ENCODE results near the gene HVCN1.
A peak's percentile ranks its signal among the peaks of the same experiment; 100 is the strongest.
"Not testable (repeated sequence)": the region's sequence is repeated elsewhere in the genome, so short reads cannot be mapped to it uniquely, and the experiment has no call there.

HVCN1 gene

GRCh38 chr12:110668480-110669192 is 20.3 kb downstream of the HVCN1 start:
- DNase-seq (ENCODE audit: low read depth in 2 of 2): no peak

DNA sequence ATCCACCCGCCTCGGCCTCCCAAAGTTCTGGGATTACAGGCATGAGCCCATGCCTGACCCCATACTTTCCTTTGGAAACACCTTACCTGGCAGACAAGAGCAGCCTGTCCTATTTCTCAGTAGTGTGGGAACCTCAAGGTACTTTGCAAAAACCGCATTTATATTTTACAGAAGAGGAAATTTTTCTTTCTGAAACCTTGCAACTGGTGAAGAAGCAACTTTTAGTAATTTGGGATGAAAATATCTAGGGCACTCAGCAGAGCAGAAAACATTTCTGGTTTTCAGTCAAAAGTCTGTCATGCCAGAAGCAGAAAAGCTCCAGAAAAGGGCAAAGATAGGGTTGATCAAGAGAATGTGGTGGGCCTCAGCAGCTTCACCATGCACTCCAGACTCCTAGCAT is 21.2 kb downstream of the HVCN1 start:
- no peak for DNase-seq (ENCODE audit: low read depth in 2 of 2)

GRCh38 chr12:110666892-110667291 is 22.0 kb downstream of the HVCN1 start:
- DNase-seq (ENCODE audit: low read depth in 2 of 2): no peak

DNA sequence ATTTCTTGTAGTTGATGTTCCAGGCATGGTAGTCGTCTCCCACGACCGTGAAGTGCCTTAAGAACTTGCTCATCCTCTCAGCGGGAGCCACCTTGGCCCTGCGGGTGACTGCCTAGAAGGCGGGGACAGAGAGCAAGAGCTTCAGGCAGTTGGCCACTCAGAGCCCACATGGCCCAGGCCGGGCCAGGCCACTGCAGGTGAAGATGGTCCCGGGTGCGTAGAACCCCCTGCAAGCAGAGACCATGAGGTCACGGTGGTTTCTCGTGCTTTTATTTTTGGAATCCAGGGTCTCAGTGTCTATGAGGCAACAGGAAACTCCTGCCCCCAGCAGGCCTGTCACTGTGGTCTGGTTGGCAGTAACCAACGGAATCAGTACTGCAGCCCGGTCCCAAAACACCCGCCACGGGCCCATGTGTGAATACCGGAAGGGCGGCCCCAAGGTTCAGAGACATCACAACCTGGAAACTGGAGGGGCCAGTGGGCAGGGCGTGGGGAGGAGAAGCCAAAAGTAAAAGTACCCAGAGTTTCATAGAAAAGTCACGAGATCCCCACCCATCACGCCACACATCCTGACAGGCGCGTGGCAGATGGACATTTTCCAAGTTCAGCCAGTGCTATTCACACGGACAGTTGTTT is 27.5 kb downstream of the HVCN1 start:
- DNase-seq (ENCODE audit: low read depth in 2 of 2): peak; percentile 27 to 44

- no peak for DNase-seq (ENCODE audit: low read depth in 2 of 2)
These were observed 30.0 kb downstream of the HVCN1 start for GRCh38 chr12:110658878-110659277.

DNA sequence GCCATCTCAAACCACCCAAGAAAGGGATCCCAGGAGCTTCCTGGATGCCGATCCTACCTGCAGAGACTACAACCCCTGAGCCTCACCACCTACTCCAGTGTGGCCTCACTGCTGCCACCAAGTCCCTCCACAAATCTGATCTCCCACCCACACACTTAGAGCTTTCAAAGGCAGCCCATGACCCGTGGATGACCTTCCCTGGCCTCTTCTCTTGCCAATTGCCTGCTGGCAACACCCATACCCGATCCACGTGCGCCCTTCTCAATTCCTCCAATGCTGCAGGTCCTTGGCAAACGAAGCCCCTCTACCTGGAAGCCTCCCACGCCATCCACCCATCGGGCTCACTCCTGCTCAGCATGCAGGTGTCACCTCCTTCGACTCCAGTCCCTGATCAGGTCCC is 30.7 kb downstream of the HVCN1 start:
- no peak for DNase-seq (ENCODE audit: low read depth in 2 of 2)

GRCh38 chr12:110657747-110658146 is 31.2 kb downstream of the HVCN1 start:
- no peak for DNase-seq (ENCODE audit: low read depth in 2 of 2)

- no peak for DNase-seq (ENCODE audit: low read depth in 2 of 2)
These were observed 32.8 kb downstream of the HVCN1 start for GRCh38 chr12:110656071-110656655.

DNA sequence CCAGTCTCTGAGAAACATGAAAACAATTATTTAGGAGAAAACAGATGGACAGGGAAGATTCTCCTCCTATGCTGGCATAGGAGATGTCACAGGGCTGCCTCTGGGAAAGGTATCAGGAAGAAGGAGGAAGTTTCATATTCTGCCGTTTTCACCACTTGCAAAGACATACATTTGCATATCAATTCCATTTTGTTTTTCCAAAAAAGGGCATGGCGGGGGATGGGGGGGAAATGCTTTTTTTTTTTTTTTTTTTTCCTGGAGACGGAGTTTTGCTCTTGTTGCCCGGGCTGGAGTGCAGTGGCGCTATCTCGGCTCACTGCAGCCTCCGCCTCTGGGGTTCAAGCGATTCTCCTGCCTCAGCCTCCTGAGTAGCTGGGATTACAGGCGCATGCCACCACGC is 34.7 kb downstream of the HVCN1 start:
- DNase-seq (ENCODE audit: low read depth in 2 of 2): not testable (repeated sequence)

DNA sequence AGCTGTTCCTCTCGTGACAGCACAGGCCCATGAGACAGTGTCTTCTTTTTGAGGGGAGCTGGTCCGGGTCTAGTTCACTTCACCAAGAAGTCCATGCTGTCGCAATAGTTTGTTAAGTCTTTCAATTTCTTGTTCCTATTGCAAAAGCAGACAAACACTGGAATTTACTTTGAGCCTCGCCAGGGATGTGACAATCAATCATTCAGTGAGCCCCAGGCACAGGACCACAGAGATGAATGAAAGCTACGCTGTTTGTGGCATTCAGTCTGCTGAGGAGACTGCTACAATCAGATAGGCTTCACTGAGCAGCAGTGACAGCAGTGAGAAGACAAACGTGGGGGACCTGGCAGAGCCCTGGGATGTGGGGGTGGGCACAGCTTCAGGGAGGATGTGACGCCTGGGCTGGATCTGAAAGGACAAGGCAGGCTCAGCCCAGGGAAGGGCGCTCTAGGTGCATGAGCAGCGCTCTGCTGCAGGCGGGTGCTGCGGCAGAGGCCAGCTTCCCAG is 39.5 kb downstream of the HVCN1 start:
- DNase-seq (ENCODE audit: low read depth in 2 of 2): no peak

DNA sequence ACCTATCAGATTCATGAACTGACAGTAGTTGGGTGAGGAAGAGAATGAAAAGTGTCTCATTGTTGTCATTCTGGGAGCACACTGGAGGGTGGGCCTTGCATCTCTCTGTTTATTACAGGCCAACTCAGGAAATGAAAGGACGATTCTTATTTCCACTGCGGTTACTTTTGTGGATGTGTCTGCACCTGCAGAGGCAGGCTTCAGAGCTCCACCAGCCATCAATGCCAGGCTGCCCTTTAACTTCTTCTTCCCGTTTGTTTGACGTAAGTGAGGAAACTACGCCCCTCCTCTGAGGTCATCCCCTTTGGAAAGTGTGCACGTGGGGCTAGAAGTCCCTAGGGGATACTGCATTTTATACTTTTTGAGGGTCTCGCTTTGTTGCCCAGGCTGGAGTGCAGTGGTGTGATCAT is 41.3 kb downstream of the HVCN1 start:
- DNase-seq (ENCODE audit: low read depth in 2 of 2): no peak

DNA sequence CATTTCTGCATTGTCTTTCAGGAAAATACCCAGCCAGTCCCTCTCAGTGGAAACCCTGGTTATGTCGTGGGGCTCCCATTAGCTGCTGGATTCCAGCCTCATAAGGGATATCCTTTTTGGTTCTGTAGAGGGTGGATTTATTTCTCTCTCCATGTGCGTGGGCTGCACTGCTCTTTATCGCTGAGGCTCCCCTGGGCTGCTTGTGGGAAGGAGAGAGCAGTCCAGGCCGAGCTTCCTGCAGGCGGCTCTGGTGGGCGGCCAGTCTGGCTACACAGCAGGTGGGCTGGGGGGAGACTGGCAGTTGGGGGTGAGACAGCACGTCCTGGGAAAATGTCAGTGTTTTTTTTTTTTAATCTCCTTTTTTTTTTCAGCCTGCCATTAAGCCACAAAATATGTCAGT is 47.4 kb downstream of the HVCN1 start:
- no peak for DNase-seq (ENCODE audit: low read depth in 2 of 2)

DNA sequence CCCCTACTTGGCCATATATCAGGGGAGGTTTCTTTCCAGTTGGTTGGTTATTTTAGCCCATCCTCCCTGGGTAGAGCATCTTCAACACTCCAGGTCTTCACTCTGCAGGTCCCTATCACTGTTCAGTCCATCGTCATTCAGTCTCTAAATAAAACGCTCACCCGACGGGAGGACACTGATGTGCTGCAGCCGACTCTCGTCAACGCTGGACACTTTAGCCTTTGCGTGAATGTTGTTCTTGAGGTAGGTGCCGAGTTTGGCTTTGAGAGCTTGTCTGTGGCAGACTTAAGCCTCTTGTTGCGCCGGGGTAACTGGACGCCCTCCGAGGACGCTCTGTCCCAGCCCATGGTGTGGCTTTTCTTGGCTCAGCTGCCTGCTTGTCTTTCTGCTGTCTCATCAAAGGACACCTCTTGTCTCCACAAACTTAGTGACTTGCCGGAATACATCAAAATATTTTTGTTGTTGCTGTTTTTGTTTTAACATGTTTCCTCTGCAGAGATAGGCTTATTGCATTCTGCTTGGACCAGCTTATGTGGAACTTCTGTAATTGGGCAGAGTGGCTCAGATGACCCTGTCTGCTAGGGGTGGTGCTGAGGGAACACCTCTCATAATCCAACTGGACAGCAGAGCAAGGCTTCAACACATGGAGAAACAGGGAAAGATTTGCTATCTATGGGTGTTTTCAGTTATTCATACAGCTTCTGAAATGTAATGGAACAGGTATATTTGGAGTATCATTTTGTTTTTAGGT is 48.5 kb downstream of the HVCN1 start:
- DNase-seq (ENCODE audit: low read depth in 2 of 2): no peak

DNA sequence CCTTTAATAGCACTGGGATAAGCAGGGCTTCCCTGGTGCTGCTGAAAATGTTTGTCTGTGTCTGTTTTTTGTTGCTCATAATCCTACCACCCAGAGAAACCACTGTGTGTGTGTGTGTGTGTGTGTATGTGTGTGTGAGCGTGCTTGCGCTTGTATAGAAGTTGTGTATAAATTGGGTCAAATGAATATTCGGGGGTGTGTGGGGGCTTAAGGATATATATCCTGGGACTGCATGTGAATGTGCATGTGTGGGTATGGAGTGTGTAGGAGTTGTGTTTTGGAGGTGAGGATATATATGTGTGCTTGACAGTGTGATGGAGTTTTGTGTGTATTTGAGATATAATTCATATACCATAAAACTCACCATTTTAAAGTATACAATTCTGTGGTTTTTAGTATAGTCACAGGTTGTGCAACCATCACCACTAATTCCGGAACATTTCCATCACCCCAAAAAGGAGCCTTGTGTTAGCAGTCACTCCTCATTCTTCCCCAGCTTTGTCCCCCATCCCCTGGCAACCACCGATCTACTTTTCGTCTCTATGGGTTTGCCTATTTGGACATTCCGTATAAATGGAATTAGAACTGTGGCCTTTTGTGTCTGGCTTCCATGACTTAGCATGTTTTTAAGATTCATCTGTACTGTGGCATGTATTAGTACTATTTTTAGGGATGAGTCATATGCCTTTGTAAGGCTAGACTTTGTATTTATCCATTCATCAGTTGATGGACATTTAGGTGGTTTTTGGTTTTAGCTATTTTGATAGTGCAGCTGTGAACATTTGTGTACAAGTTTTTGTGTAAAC is 49.4 kb downstream of the HVCN1 start:
- no peak for DNase-seq (ENCODE audit: low read depth in 2 of 2)

DNA sequence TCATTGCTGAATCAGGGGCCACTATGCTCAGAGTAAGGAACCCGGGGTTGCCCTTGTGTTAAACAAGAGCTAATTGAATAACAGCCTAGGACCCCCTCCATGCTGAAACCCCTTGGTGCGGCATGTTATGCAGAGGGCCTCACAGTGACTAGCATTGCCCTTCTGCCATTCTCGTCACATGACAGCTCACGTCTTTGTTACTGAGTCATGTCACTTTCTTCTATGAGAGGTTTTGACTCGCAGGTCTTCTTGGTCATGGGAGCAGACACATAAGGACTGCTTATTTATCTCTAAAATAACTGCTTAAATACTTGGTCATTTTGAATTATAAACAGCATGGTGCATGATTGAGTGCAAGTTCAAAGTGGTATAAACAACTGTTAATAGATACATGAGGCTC is 50.1 kb downstream of the HVCN1 start:
- no peak for DNase-seq (ENCODE audit: low read depth in 2 of 2)

DNA sequence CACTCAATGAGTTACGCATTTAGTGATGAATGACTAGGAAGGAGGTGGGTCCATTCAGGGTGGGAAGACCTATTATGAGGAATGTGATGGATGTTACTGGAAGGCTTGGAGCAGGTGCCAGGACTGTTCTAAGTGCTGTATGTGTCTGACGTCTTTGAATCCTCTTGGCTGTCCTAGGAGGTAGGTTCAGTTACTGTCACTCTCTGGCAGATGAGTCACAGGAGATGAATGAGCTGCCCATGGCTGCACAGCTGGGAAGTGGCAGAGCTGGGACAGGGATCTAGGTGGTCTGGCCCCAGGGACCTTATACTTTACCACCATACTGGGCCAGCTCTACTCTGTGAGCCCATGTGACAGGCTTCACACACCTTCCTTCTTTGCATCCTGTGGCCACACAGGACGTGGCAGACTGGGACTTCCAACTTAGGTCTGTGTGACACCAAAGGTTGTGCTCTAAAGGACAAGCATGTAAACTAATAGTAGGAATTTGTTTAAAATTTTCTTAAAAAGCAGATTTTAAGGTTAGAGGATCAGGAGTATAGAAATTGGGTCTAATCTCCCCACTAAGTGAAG is 51.0 kb downstream of the HVCN1 start:
- no peak for DNase-seq (ENCODE audit: low read depth in 2 of 2)

DNA sequence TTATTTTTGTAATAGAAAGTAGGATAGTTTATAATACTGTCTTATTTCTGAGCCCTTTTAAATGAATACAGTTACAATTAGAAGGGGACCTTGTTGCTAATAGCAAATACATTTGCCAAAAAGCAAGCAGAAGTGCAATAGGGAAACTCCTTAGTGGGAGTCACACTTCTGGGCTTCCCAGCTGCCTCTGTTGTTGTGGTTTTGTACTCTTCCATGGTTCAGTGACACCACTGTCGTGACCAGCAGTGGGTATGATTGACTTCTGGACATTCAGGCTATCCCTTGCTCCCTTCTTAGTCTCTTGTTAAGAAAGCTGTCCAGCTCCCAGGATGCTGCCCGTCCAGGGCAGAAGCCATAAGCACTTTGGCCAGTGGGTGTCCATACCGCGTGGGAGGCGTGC is 52.4 kb downstream of the HVCN1 start:
- no peak for DNase-seq (ENCODE audit: low read depth in 2 of 2)

DNA sequence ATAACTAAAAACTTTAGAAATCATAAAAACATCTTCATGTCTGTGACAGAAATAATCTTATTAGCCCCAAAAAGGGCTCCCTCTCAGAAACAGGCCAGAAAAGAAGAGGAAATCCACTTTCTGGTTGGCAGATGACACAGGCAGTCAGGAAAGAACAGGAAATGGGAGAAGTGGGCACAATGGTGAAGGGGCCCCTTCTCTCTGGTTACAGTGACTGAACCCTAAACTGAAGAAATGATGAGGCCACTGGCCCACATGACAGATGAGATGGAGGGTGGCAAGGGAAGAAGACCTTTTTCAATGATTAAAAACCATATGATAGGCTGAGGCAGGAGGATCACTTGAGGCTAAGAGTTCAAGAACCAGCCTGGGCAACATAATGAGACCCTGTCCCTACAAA is 53.9 kb downstream of the HVCN1 start:
- no peak for DNase-seq (ENCODE audit: low read depth in 2 of 2)

DNA sequence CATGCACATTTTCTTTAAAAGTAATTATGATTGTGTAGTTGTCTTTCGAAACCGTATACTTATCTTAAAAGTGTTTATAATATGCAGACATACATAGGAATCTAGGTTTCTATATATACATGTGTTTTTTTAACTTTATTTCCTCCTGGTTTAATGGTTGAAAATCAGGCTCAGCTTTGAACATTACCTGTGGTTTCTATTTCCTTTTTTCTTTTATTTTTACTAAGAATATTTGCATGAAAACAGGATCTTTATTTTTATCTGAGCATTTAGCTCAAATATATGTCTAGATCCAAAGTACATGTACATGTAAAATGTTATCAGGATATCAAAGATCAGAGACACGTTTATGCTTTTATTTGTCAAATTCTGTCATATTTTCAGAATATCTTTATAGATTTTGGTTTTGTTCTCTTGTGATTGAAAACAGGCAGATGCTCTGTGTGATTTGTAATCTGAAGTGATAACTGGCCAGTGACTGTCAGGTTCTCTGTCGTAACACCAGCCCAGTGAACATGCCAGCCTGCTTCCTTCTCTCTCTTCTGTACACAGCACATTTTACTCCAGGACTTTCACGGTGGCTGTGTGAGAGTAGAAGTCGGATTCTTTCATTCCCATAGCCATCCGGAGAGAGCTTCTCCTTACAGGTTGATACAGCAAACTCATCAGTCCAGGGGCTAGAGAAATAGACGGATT is 61.3 kb downstream of the HVCN1 start:
- no peak for DNase-seq (ENCODE audit: low read depth in 2 of 2)

GRCh38 chr12:110622582-110622981 is 66.3 kb downstream of the HVCN1 start:
- DNase-seq (ENCODE audit: low read depth in 2 of 2): no peak

- peak; percentile 10 to 18 for DNase-seq (ENCODE audit: low read depth in 2 of 2)
These were observed 69.4 kb downstream of the HVCN1 start for GRCh38 chr12:110619534-110619953.

All from activated CD4-positive, alpha-beta T cell treated with anti-CD3 and anti-CD28 coated beads for 24 hours (primary cell).